Panc1 (cell line): ENCODE measurements around the gene RRP8. TPM values are rescaled to one million over a fixed set of nuclear protein-coding genes. Genes with fewer than 3 reads are reported as not detected.

ENCODE experiments used
- ATAC-seq: fragments of 200-7000 bp; cut with Tn5 transposase; 2 replicates; pipeline ENCODE4 v1.9.1; 2020; ENCODE audit warnings: mild to moderate bottlenecking, moderate library complexity
- BruUV-seq: library from RNA; stranded (reverse); fragments of 400-500 nt; replicated peaks from 2 replicates; lab custom pipeline; 2021; lab: Mats Ljungman, UMichigan
- CTCF ChIA-PET: fragments of 300-600 bp; sonication (Branson Sonifier 250); formaldehyde crosslinking; loops from one replicate; lab custom pipeline; 2022; ENCODE audit warnings: antibody characterized with exemption; lab: Charles Lee
- POLR2A ChIA-PET: fragments of 300-600 bp; sonication (Branson Sonifier 250); formaldehyde crosslinking; loops from one replicate; lab custom pipeline; 2022; ENCODE audit warnings: antibody characterized with exemption; lab: Charles Lee
- DNase-seq: peaks from one replicate; pipeline ENCODE4 v3.0.0-alpha.2; 2010; ENCODE audit warnings: low read depth, low spot score
- H3K27ac ChIP-seq: 2 replicates; pipeline ENCODE4 v1.5.1; 2011; ENCODE audit warnings: mild to moderate bottlenecking, low read length, inconsistent platforms
- H3K27me3 ChIP-seq: fragments of 200-500 bp; sonication (Bioruptor generic); 2 replicates; pipeline ENCODE4 v1.6.0; 2014; ENCODE audit warnings: low read length, inconsistent platforms; ENCODE audit not compliant: control insufficient read depth, insufficient read depth
- H3K36me3 ChIP-seq: fragments of 200-500 bp; sonication (Bioruptor generic); 2 replicates; pipeline ENCODE4 v1.5.1; 2014; ENCODE audit warnings: inconsistent platforms, mild to moderate bottlenecking, low read length, moderate library complexity; ENCODE audit not compliant: control insufficient read depth, insufficient read depth
- H3K4me1 ChIP-seq: 2 replicates; pipeline ENCODE4 v1.5.1; 2011; ENCODE audit warnings: inconsistent platforms, mild to moderate bottlenecking, low read length, moderate library complexity; ENCODE audit not compliant: control insufficient read depth, insufficient read depth
- H3K4me3 ChIP-seq, 2 experiments: 2 replicates each; pipeline ENCODE4 v1.5.1; 2011 to 2012; ENCODE audit warnings: low read depth in 2 of 2, low read length in 2 of 2, mild to moderate bottlenecking in 2 of 2, inconsistent platforms in 1 of 2, moderate library complexity in 1 of 2
- H3K9me3 ChIP-seq: fragments of 200-500 bp; sonication (Bioruptor generic); 2 replicates; pipeline ENCODE4 v1.5.1; 2014; ENCODE audit warnings: low read depth, mild to moderate bottlenecking, inconsistent platforms, low read length, moderate library complexity; ENCODE audit not compliant: control insufficient read depth, insufficient read depth
- POLR2AphosphoS5 ChIP-seq: IDR thresholded peaks from 2 replicates; pipeline ENCODE4 v1.6.1; 2012; ENCODE audit warnings: mild to moderate bottlenecking, low read depth, low read length, moderate library complexity
- SIN3A ChIP-seq: IDR thresholded peaks from 2 replicates; pipeline ENCODE4 v1.6.1; 2012; ENCODE audit warnings: low read depth, mild to moderate bottlenecking, low read length, moderate library complexity, borderline replicate concordance; ENCODE audit not compliant: insufficient read depth
- TCF7L2 ChIP-seq: IDR thresholded peaks from 2 replicates; pipeline ENCODE4 v1.6.1; 2011; ENCODE audit warnings: mild to moderate bottlenecking, low read depth, low read length, inconsistent platforms
- in situ Hi-C: cut with HindIII; loops from 2 replicates; pipeline ENCODE4 v1.10.0; 2016; ENCODE audit warnings: low sequenced_read_pairs, low pct_unique_long_range_greater_than_20kb
- intact Hi-C: fragments of 100-400 bp; cut with micrococcal nuclease; formaldehyde crosslinking; loops from one replicate; pipeline ENCODE4 v1.10.0; 2022; ENCODE audit not compliant: unreplicated experiment
- total RNA-seq: library from RNA; stranded (reverse); gene quantifications from one replicate; pipeline ENCODE4 v1.2.1, GENCODE V29; 2021; ENCODE audit not compliant: unreplicated experiment
- TF ChIP-seq, protein P1 (sequence below), 2 experiments: IDR thresholded peaks; 2 replicates each; pipeline ENCODE4 v1.6.1; 2011 to 2012; ENCODE audit warnings: low read depth in 2 of 2, control low read depth in 1 of 2, low read length in 1 of 2, mild to moderate bottlenecking in 1 of 2, moderate library complexity in 1 of 2; ENCODE audit not compliant: insufficient read depth in 1 of 2
- TF ChIP-seq, protein P2 (sequence below): fragments of 450-650 bp; IDR thresholded peaks from 2 replicates; pipeline ENCODE4 v1.5.1; 2017; ENCODE audit warnings: mild to moderate bottlenecking

The RRP8 gene
- total RNA-seq, 1 experiment from 2014 or later = 23.1 TPM

DNA sequence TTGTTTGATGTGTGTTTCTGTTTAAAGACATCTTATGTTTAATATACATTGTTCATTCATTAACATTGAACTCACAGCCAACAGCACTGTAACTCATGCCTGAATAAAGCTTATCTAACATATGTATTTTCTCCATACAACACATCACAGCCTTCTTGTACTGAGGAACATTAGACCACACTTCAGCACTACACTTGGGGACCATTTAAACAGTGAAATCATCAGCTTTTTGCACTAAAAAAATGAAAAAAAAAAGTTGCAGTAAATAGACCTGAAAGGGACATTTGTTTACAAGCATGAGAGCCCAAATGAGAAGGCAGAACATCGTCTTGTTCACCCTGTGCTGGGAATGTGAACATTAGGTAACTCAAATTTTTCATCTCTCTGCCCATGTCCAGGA is 31.1 kb upstream of the RRP8 start:
- ATAC-seq = no peak
- no TSS peak for BruUV-seq
- ChIA-PET POLR2A (no interaction called here), CTCF (no interaction called here)
- H3K4me1 ChIP-seq = peaks cover 14% of the 10 kb centered on the region
- intact Hi-C loops = no loop called here
- in situ Hi-C loops = no loop called here
- no peak overlapping the region for H3K4me3 ChIP-seq
- no peaks in the 10 kb centered on the region; the same call in 1 of the 2 replicates for H3K27me3 ChIP-seq
- no peak for DNase-seq
- no peaks in the 10 kb centered on the region for H3K36me3 ChIP-seq
- TF ChIP-seq SIN3A (no peak), POLR2AphosphoS5 (no peak), TCF7L2 (no peak)
- TF ChIP-seq, protein P1, sequence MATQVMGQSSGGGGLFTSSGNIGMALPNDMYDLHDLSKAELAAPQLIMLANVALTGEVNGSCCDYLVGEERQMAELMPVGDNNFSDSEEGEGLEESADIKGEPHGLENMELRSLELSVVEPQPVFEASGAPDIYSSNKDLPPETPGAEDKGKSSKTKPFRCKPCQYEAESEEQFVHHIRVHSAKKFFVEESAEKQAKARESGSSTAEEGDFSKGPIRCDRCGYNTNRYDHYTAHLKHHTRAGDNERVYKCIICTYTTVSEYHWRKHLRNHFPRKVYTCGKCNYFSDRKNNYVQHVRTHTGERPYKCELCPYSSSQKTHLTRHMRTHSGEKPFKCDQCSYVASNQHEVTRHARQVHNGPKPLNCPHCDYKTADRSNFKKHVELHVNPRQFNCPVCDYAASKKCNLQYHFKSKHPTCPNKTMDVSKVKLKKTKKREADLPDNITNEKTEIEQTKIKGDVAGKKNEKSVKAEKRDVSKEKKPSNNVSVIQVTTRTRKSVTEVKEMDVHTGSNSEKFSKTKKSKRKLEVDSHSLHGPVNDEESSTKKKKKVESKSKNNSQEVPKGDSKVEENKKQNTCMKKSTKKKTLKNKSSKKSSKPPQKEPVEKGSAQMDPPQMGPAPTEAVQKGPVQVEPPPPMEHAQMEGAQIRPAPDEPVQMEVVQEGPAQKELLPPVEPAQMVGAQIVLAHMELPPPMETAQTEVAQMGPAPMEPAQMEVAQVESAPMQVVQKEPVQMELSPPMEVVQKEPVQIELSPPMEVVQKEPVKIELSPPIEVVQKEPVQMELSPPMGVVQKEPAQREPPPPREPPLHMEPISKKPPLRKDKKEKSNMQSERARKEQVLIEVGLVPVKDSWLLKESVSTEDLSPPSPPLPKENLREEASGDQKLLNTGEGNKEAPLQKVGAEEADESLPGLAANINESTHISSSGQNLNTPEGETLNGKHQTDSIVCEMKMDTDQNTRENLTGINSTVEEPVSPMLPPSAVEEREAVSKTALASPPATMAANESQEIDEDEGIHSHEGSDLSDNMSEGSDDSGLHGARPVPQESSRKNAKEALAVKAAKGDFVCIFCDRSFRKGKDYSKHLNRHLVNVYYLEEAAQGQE (IDR thresholded peaks at IDR 0.05; ENCODE audit: insufficient read depth in 1 of 2, low read depth in 2 of 2, low read length in 1 of 2) = no peak
- TF ChIP-seq, protein P2, sequence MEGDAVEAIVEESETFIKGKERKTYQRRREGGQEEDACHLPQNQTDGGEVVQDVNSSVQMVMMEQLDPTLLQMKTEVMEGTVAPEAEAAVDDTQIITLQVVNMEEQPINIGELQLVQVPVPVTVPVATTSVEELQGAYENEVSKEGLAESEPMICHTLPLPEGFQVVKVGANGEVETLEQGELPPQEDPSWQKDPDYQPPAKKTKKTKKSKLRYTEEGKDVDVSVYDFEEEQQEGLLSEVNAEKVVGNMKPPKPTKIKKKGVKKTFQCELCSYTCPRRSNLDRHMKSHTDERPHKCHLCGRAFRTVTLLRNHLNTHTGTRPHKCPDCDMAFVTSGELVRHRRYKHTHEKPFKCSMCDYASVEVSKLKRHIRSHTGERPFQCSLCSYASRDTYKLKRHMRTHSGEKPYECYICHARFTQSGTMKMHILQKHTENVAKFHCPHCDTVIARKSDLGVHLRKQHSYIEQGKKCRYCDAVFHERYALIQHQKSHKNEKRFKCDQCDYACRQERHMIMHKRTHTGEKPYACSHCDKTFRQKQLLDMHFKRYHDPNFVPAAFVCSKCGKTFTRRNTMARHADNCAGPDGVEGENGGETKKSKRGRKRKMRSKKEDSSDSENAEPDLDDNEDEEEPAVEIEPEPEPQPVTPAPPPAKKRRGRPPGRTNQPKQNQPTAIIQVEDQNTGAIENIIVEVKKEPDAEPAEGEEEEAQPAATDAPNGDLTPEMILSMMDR = no peak
- H3K9me3 ChIP-seq = no peaks in the 10 kb centered on the region
- H3K27ac ChIP-seq = no peak overlapping the region

DNA sequence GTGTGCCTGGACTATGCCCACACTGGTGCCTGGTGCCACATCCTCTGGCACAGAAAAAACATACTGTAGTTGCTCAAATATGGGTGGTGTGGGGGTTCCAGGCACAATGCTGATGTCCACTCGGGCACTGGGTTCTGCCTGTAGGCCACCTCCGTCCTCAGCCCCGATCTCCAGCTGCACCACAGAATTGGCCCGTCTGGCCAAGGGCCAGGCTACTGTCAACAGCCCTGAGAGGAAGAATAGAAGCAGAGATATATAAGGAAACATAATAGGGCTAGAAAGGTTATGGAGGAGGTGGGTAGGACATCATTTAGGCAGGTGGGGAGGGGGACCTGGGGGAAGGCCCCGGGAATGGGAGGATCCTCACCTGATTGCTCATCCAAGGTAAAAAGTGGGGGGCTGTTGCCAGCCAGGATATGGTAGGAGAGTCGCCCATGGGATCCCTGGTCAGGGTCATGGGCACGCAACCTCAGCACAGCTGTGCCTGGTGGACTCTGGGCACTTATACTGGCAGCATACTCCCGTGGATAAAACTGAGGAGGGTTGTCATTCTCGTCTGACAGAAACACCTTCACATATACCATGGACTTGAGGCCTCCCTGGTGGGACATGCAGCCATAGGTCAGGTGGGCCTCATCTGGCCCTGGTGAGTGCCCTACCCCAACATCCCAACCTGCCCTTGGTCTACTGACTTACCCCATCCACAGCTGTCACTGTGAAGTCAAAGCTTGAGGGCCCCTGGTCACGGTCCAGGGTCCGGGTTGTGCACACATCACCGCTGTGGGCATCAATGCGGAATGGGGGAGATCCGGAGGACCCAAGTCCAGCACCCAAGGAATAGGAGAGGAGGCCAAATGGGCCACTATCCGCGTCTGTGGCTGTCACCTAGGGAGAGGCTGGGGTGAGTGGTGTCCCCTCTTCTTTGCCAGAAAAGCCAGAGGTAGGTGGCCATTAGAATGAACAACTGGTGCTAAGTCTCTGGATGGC is 30.3 kb upstream of the RRP8 start:
- ATAC-seq (no peak), DNase-seq (no peak)
- no peaks in the 10 kb centered on the region for H3K36me3 ChIP-seq
- no peaks in the 10 kb centered on the region for H3K9me3 ChIP-seq
- TF ChIP-seq, protein P1 (IDR thresholded peaks at IDR 0.05; ENCODE audit: insufficient read depth in 1 of 2, low read depth in 2 of 2, low read length in 1 of 2) = no peak
- no peak for TF ChIP-seq POLR2AphosphoS5
- TF ChIP-seq TCF7L2 = no peak
- TF ChIP-seq SIN3A = no peak
- TF ChIP-seq, protein P2 = no peak
- H3K4me1 ChIP-seq = peaks cover 14% of the 10 kb centered on the region
- peaks cover 7% of the 10 kb centered on the region for H3K27me3 ChIP-seq
- POLR2A ChIA-PET = no interaction called here
- H3K27ac ChIP-seq = no peak overlapping the region
- in situ Hi-C loops = no loop called here
- intact Hi-C loops = no loop called here
- BruUV-seq = no TSS peak
- no peak overlapping the region for H3K4me3 ChIP-seq
- CTCF ChIA-PET = no interaction called here
